PC-3 (cell line): ENCODE measurements around the gene URB1.

Experiments used
- CTCF ChIP-seq: fragments of 300-600 bp; sonication (generic); conservative IDR thresholded peaks from 2 replicates; pipeline ENCODE4 v1.5.1; 2017; ENCODE audit warnings: antibody characterized with exemption, low read depth, mild to moderate bottlenecking, low read length
- EZH2 ChIP-seq: fragments of 300-600 bp; sonication (generic); IDR thresholded peaks from one replicate; pipeline ENCODE4 v1.6.1; 2017; ENCODE audit warnings: antibody characterized with exemption, mild to moderate bottlenecking, low read length; ENCODE audit not compliant: unreplicated experiment
- EZH2phosphoT487 ChIP-seq: fragments of 300-600 bp; sonication (generic); IDR thresholded peaks from 2 replicates; pipeline ENCODE4 v1.6.1; 2018; ENCODE audit warnings: mild to moderate bottlenecking, antibody characterized with exemption, low read length, borderline replicate concordance

- TF ChIP-seq CTCF (no peak), EZH2 (no peak), EZH2phosphoT487 (no peak)
Observed at GRCh38 chr21:32381571-32381970, 11.2 kb downstream of the URB1 start.
